Measurements from ENCODE around the gene ZNF92.

DNA sequence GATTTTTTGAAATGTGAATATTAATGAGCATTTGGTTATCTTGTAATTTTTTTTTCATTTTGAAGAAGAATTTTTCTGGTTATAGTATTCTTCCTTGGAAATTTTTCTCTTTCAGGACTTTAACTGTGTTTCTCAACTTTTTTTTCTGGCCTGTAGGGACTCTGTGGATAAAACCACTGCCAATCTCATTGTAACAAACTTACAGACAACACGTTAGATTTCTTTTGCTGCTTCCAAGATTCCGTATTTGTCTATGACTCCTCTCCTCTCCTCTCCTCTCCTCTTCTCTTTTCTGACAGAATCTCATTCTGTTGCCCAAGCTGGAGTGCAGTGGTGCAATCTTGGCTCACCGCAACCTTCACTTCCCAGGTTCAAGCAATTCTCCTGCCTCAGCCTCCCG lies 19.4 kb upstream of the ZNF92 start:
- TF ChIP-seq, protein P1, sequence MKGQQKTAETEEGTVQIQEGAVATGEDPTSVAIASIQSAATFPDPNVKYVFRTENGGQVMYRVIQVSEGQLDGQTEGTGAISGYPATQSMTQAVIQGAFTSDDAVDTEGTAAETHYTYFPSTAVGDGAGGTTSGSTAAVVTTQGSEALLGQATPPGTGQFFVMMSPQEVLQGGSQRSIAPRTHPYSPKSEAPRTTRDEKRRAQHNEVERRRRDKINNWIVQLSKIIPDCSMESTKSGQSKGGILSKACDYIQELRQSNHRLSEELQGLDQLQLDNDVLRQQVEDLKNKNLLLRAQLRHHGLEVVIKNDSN (CRISPR knock-in tag; IDR thresholded peaks at IDR 0.05): no peak
- TF ChIP-seq TEAD4 (CRISPR knock-in tag; IDR thresholded peaks at IDR 0.05) (no peak), SMAD3 (CRISPR knock-in tag; IDR thresholded peaks at IDR 0.05; ENCODE audit: borderline replicate concordance) (no peak), FOXK1 (CRISPR knock-in tag; IDR thresholded peaks at IDR 0.05) (no peak), FOXP1 (CRISPR knock-in tag; IDR thresholded peaks at IDR 0.05; ENCODE audit: borderline replicate concordance) (no peak)
- TF ChIP-seq, protein P2, sequence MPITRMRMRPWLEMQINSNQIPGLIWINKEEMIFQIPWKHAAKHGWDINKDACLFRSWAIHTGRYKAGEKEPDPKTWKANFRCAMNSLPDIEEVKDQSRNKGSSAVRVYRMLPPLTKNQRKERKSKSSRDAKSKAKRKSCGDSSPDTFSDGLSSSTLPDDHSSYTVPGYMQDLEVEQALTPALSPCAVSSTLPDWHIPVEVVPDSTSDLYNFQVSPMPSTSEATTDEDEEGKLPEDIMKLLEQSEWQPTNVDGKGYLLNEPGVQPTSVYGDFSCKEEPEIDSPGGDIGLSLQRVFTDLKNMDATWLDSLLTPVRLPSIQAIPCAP (CRISPR knock-in tag; IDR thresholded peaks at IDR 0.05): no peak
- TF ChIP-seq, protein P3, sequence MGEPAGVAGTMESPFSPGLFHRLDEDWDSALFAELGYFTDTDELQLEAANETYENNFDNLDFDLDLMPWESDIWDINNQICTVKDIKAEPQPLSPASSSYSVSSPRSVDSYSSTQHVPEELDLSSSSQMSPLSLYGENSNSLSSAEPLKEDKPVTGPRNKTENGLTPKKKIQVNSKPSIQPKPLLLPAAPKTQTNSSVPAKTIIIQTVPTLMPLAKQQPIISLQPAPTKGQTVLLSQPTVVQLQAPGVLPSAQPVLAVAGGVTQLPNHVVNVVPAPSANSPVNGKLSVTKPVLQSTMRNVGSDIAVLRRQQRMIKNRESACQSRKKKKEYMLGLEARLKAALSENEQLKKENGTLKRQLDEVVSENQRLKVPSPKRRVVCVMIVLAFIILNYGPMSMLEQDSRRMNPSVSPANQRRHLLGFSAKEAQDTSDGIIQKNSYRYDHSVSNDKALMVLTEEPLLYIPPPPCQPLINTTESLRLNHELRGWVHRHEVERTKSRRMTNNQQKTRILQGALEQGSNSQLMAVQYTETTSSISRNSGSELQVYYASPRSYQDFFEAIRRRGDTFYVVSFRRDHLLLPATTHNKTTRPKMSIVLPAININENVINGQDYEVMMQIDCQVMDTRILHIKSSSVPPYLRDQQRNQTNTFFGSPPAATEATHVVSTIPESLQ (CRISPR knock-in tag; IDR thresholded peaks at IDR 0.05): no peak
- TF ChIP-seq, protein P4, sequence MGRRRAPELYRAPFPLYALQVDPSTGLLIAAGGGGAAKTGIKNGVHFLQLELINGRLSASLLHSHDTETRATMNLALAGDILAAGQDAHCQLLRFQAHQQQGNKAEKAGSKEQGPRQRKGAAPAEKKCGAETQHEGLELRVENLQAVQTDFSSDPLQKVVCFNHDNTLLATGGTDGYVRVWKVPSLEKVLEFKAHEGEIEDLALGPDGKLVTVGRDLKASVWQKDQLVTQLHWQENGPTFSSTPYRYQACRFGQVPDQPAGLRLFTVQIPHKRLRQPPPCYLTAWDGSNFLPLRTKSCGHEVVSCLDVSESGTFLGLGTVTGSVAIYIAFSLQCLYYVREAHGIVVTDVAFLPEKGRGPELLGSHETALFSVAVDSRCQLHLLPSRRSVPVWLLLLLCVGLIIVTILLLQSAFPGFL (CRISPR knock-in tag; IDR thresholded peaks at IDR 0.05; ENCODE audit: borderline replicate concordance): no peak
- TF ChIP-seq, protein P5, sequence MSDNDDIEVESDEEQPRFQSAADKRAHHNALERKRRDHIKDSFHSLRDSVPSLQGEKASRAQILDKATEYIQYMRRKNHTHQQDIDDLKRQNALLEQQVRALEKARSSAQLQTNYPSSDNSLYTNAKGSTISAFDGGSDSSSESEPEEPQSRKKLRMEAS (CRISPR knock-in tag; IDR thresholded peaks at IDR 0.05): no peak
- TF ChIP-seq, protein P6, sequence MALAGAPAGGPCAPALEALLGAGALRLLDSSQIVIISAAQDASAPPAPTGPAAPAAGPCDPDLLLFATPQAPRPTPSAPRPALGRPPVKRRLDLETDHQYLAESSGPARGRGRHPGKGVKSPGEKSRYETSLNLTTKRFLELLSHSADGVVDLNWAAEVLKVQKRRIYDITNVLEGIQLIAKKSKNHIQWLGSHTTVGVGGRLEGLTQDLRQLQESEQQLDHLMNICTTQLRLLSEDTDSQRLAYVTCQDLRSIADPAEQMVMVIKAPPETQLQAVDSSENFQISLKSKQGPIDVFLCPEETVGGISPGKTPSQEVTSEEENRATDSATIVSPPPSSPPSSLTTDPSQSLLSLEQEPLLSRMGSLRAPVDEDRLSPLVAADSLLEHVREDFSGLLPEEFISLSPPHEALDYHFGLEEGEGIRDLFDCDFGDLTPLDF (CRISPR knock-in tag; IDR thresholded peaks at IDR 0.05): no peak
- TF ChIP-seq, protein P7, sequence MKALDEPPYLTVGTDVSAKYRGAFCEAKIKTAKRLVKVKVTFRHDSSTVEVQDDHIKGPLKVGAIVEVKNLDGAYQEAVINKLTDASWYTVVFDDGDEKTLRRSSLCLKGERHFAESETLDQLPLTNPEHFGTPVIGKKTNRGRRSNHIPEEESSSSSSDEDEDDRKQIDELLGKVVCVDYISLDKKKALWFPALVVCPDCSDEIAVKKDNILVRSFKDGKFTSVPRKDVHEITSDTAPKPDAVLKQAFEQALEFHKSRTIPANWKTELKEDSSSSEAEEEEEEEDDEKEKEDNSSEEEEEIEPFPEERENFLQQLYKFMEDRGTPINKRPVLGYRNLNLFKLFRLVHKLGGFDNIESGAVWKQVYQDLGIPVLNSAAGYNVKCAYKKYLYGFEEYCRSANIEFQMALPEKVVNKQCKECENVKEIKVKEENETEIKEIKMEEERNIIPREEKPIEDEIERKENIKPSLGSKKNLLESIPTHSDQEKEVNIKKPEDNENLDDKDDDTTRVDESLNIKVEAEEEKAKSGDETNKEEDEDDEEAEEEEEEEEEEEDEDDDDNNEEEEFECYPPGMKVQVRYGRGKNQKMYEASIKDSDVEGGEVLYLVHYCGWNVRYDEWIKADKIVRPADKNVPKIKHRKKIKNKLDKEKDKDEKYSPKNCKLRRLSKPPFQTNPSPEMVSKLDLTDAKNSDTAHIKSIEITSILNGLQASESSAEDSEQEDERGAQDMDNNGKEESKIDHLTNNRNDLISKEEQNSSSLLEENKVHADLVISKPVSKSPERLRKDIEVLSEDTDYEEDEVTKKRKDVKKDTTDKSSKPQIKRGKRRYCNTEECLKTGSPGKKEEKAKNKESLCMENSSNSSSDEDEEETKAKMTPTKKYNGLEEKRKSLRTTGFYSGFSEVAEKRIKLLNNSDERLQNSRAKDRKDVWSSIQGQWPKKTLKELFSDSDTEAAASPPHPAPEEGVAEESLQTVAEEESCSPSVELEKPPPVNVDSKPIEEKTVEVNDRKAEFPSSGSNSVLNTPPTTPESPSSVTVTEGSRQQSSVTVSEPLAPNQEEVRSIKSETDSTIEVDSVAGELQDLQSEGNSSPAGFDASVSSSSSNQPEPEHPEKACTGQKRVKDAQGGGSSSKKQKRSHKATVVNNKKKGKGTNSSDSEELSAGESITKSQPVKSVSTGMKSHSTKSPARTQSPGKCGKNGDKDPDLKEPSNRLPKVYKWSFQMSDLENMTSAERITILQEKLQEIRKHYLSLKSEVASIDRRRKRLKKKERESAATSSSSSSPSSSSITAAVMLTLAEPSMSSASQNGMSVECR (CRISPR knock-in tag; IDR thresholded peaks at IDR 0.05; ENCODE audit: borderline replicate concordance): no peak

All from WTC11 (cell line).